ENCODE measurements around the gene MYDGF.

MYDGF gene

GRCh38 chr19:4713384-4713951, 43.3 kb upstream of the MYDGF start:
- TF ChIP-seq ZFX (IDR thresholded peaks at IDR 0.05; ENCODE audit: borderline replicate concordance) (no peak), CTCF (IDR thresholded peaks at IDR 0.05) (no peak)
- H3K27ac ChIP-seq: no peak overlapping the region

GRCh38 chr19:4712771-4713170, 42.6 kb upstream of the MYDGF start:
- no peak overlapping the region for H3K27ac ChIP-seq
- TF ChIP-seq ZFX (IDR thresholded peaks at IDR 0.05; ENCODE audit: borderline replicate concordance): no peak
- TF ChIP-seq CTCF (IDR thresholded peaks at IDR 0.05): no peak

DNA sequence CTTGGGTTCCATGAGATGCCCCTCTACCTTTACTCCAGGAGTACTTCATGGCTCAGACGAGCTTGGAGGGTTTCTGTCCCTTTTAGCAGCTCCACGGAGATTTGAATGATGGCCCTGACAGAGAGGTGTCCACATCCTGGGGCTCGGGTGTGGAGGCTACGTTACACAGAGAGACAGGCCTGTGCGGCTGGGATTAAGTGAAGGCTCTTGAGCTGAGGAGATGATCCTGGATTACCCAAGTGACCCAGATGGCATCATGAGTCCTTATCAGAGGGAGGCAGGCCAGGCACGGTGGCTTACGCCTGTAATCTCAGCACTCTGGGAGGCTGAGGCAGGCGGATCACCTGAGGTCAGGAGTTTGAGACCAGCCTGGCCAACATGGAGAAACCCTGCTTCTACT, 41.1 kb upstream of the MYDGF start:
- H3K27ac ChIP-seq: no peak overlapping the region
- TF ChIP-seq ZFX (IDR thresholded peaks at IDR 0.05; ENCODE audit: borderline replicate concordance) (no peak), CTCF (IDR thresholded peaks at IDR 0.05) (no peak)

- TF ChIP-seq CTCF (IDR thresholded peaks at IDR 0.05): no peak
- no peak for TF ChIP-seq ZFX (IDR thresholded peaks at IDR 0.05; ENCODE audit: borderline replicate concordance)
- H3K27ac ChIP-seq: no peak overlapping the region
Observed at GRCh38 chr19:4710281-4710600, 40.1 kb upstream of the MYDGF start.

GRCh38 chr19:4709440-4710280, 39.5 kb upstream of the MYDGF start:
- TF ChIP-seq CTCF (IDR thresholded peaks at IDR 0.05): no peak
- TF ChIP-seq ZFX (IDR thresholded peaks at IDR 0.05; ENCODE audit: borderline replicate concordance): no peak

GRCh38 chr19:4707956-4708650, 38.0 kb upstream of the MYDGF start:
- H3K27ac ChIP-seq: no peak overlapping the region
- no peak for TF ChIP-seq ZFX (IDR thresholded peaks at IDR 0.05; ENCODE audit: borderline replicate concordance)
- no peak for TF ChIP-seq CTCF (IDR thresholded peaks at IDR 0.05)

More at GRCh38 chr19:4709440-4710280, 39.5 kb upstream of the MYDGF start:
- H3K27ac ChIP-seq: no peak overlapping the region

GRCh38 chr19:4707322-4707721, 37.2 kb upstream of the MYDGF start:
- TF ChIP-seq ZFX (IDR thresholded peaks at IDR 0.05; ENCODE audit: borderline replicate concordance) (no peak), CTCF (IDR thresholded peaks at IDR 0.05) (no peak)
- H3K27ac ChIP-seq: no peak overlapping the region

All from 22Rv1 (cell line).